NCI-H524 (cell line): ENCODE data around the gene SWAP70.

Source experiments
- DNase-seq, 2 experiments: peaks; one replicate each; lab custom pipeline; 2025; lab: John Stamatoyannopoulos, UW

Gene SWAP70

DNA sequence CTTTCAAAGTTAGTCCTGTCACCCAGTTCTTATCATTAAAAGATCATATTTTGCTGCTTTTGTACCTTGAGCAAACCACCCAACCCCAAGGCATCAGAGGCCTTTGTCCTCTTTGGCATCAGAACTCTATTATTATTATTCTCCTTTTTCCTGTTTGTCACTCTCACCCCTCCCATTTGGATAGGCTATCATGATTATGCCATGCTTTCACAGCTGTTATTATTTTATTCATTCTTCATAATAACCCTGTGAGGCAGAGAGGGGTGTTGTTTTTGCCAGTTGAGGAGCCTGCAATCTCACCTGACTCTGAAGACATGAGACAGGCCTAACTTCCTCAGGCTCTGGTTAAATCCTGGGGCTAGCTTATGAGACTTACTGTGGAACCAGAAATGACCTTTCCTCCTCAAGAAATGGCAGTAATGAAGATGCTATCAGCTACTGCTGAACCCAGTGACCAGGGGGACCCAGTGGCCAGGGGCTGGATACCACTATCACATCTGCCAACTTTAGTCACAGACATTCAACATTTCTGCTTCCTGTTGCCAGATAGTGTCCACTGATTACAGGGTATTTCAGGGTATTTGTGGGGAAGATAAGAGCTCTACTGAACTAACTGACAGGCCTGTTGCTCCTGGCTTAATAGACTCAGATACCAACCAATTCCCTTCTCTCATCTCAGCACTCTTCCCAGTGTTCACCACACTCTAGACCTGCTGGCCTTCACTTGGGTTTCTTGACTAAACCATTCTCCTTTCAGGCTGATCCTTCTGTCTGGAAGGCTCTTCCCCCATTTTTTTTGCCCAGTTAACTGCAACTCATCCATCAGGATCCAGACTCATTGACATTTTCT, 11.8 kb upstream of the SWAP70 start:
- no peak for DNase-seq

DNA sequence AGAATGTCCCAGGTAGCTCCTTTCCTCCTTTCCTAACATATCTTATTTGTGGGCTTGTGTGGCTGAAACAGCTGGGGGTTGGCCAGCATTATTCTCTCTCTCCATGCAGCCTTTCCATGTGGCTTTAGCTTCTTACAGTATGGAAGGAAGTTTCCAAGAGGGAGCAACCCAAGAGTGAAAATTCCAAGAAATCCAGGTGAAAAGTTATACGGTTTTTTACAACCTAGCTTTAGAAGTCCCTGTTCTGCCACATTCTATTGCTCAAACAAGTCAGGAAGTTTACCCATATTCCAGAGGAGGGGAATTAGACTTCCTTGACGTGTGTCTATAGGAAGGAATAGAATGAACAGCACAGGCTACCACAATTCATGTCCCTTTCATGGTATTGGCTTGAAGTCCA, 10.0 kb upstream of the SWAP70 start:
- DNase-seq: no peak

- DNase-seq: no peak
Measured at GRCh38 chr11:9656864-9657263, 7.0 kb upstream of the SWAP70 start.

GRCh38 chr11:9657531-9657930, 6.3 kb upstream of the SWAP70 start:
- DNase-seq: no peak

GRCh38 chr11:9660886-9661285, 3.0 kb upstream of the SWAP70 start:
- no peak for DNase-seq

DNA sequence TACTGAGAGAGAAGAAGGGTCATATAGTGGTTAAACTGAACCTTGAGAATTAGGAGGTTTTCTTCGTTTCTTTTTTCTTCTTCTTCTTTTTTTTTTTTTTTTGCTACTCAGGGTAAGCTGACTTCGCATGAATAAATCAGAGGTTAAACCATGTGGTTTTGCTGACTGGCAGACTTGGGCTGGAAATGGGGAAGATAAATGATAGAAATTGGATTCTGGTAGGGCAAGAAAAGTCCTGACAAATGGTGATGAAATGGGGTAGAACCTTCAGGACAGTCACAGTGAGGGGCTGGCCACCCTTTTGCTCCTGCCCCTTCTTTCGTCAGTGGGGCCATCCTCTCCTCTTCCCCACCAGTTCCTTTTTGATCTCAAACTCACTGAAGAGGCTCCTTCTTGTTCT, 1.6 kb upstream of the SWAP70 start:
- DNase-seq: no peak

GRCh38 chr11:9664276-9665171, 647 bp downstream of the SWAP70 start:
- DNase-seq: peak; percentile 7 to 55

GRCh38 chr11:9665749-9666148, 1.9 kb downstream of the SWAP70 start:
- no peak for DNase-seq

- DNase-seq: no peak
Measured at GRCh38 chr11:9669954-9670353, 6.1 kb downstream of the SWAP70 start.

DNA sequence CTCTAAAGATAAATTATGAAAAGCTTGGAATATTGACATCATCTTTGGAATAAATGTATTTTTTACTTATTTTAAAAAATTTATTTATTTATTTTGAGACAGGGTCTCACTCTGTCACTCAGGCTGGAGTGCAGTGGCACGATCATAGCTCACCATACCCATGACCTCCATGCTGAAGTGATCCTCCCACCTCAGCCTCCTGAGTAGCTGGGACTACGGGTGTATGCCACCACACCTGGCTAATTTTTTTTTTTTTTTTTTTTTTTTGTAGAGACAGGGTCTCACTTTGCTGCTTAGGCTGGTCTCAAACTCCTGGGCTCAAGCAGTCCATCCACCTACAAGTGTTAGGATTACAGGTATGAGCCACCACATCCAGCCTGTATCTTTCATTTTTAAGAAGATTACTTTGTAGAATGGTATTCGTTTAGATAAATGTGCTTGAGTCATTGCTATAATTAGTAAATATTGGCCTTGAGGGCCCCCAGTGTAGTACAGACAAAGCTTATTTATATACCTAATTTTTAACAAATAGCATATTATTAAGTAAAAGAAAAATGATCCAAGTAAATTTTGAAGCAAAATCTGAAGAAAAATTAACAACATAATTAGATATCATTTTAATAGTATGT, 8.5 kb downstream of the SWAP70 start:
- no peak for DNase-seq

DNA sequence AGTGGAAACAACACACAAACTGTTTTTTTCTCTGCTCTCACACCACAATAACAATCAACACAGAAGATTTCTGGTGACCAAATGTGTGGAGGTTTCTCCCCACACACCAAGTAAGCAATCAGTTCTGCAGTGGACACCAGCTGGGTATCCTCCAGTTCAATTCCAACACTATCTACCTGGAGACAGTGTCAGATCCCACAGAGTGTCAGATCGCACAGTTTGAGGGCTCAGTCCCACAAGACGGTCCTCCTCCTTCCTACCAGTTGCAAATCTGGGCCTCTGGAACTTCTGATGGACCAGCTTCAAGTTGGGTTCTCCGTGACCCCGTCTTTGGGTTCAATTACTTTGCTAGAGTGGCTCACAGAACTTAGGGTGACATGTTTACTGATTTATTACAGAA, 9.0 kb downstream of the SWAP70 start:
- DNase-seq: no peak

DNA sequence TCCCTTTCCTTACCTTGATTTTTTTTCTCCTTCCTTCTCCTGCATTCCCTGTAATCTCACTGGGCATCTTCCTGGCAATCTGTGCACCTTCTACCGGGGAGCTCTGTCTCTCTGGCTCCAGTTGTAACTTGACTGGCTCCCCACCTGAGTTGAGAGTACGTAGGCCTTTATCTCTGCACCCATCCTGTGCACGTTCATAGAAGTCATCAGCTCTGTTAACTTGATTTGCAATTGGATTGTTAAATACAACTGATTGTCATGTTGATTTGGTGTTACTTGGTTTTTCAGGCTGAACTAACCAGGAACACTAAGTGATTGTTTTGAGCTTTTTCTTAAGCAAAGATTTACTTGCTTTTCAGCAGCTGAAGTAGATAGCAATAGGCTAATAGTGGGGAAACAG, 11.8 kb downstream of the SWAP70 start:
- DNase-seq: no peak

- DNase-seq: no peak
Measured at GRCh38 chr11:9677951-9678350, 14.1 kb downstream of the SWAP70 start.

GRCh38 chr11:9678576-9678975, 14.7 kb downstream of the SWAP70 start:
- no peak for DNase-seq

GRCh38 chr11:9680028-9680427, 16.2 kb downstream of the SWAP70 start:
- no peak for DNase-seq

- DNase-seq: no peak
Measured at GRCh38 chr11:9681583-9682372, 17.9 kb downstream of the SWAP70 start.

GRCh38 chr11:9687711-9688477, 24.0 kb downstream of the SWAP70 start:
- DNase-seq: no peak

- DNase-seq: no peak
Measured at GRCh38 chr11:9688716-9689511, 25.0 kb downstream of the SWAP70 start.

GRCh38 chr11:9689721-9690120, 25.8 kb downstream of the SWAP70 start:
- DNase-seq: no peak

DNA sequence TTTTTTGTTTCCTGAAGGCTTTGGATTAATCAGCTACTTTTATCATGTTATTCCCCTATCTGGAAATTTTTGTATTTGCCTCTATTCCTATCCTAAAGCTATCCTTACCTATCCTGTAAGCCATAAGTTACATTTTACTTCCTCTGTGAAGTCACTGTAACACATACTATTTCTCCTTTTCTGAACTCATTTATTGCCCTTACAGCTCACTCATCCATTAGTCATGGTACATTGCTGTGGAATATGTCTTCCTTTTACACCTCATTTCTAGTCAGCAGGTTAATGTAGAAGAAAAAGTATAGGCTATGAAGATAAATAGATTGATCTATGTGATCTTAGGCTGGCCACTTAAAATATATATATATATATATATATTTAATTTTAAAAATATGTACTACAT, 28.0 kb downstream of the SWAP70 start:
- no peak for DNase-seq
